Activated CD4-positive, alpha-beta T cell treated with anti-CD3 and anti-CD28 coated beads, Interleukin-2, amount 50 U/mL, for 4 hours (primary cell): ENCODE measurements around the gene SYT1.

Source experiments
- DNase-seq, 2 experiments: peaks; one replicate each; pipeline ENCODE4 v3.0.0-alpha.2; 2020

Gene SYT1

DNA sequence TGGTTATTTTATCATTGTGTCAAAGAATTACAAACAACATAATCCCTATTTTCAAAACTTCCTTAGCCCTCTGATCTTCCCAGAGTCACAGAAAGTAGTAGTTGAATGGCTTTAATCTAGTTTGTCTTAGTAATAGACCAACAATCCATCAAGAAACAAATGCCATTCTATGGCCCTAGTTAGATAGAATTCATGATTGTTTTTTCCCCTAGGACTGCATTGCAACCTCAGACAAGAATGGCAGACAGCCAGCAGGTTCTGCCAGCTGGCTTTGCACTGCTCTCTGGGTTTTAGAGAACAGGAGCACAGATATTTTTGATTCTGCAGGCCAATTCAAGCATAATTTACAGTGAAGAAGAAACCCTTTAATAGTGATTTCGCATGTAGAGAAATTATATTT is 33.8 kb downstream of the SYT1 start:
- DNase-seq: no peak

DNA sequence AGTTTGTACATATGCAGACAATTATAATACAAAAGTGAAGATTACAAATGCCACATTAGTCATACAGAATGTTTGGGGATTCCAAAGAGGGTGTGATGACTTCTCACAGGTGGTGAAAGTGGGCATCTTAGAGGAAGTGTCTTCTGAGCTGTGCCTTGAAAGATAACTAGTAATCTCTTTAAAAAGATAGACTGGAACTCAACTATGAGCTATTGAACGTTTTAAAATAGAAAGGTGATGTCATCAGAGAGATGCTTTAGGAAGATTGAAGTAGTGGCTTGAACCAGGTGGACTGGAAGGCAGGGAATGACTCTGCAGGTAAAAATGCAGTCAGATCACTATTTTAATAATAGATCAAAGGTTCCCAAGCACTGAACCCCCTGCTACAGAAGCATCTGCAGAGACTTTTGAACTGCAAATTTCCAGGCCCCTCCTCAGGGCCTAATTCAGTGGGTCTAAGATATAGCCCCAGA is 50.3 kb downstream of the SYT1 start:
- no peak for DNase-seq

DNA sequence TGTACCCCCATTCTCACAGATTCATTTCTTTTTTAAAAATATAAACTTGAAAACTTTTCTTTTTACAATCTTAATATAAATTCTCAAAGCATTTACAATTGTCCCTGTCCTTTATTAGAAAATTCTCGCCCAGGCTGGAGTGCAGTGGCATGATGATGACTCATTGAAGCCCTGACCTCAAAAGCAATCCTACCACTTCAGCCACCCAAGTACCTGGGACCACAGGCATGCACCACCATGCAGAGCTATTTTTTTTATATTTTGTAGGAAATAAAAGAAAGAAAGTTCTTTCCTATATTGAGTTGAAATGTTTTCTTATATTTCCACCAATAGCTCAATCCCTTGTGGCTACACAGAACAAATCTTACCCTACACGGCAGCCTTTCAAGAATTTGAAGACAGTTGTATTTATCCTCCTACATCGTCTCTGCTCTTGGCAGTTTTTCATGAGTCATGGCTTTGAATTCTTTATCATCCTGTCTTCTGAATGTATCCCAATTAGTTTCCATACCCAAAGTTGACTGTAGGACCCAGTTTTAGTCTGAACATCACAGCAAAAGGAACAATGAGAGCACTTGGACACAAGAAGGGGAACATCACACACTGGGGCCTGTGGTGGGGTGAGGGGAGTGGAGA is 52.4 kb downstream of the SYT1 start:
- DNase-seq: no peak

DNA sequence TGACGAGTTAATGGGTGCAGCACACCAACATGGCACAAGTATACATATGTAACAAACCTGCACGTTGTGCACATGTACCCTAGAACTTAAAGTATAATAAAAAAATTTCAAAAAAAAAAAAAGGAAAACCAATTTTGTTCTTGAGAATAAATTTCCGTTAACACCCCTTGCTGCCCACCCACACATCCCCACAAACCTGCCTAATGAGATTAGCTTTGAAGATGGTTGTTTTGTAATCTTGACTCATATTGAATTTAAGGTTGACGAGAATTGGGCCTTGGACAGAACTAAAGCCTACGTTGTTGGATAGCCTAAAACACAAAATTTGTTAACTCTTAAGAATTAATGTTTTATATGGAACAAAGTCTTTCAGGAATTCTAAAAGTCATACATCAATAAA is 52.9 kb downstream of the SYT1 start:
- DNase-seq: no peak

DNA sequence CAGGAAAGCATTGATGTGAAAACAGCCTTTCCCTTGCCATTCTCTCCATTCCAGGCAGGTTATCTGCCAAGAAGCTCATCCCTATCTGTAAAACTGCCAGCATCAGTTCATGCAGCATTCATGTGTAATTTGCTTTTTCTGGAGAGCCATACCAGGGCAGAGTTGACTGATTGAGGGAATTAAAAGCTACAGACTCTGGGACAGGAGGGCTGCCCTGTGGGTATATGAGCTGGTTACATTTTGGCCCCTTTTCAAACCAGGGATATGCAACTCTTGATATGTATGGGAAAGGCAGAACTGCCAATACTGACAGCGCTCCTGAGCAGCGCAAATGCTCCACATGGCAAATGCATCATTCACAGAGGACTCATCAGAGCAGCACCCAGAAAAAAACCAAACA is 53.7 kb downstream of the SYT1 start:
- DNase-seq: no peak

DNA sequence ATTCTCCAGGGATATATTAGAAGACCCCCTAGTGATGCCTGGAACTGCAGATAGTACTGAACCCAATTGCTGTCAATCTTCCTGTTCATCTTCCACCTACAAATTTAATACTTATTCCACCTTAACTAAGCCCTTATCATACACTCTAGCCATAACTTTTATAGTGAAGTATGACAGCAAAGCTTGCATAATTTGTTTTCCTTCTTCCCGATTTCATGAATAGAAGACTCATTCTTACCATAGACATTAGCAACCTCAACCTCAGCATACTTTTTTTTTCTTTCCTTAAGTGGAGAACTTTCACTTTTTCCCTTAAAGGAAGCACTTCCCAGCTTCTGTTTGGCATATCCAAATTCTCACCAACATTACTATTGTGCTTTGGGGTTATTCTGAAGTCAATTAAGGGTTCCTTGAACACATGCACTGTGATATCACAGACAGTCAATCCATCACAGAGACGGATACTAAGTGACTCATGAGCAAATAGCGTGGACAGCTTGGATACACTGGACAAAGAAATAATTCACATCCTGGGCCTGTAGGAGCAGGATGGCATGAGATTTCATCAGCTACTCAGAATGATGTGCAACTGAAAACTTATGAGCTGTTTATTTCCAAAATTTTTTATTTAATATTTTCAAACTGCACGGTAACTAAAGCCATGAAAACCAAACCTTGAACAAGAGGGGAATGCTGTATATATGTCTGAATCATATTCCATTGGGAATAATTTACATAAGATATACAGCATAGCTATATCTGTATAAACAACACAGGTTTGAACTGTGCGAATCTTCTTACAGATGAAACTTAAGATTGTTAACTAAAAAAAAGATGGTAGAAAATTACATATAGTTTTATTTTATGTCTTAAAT is 63.9 kb downstream of the SYT1 start:
- DNase-seq: no peak

DNA sequence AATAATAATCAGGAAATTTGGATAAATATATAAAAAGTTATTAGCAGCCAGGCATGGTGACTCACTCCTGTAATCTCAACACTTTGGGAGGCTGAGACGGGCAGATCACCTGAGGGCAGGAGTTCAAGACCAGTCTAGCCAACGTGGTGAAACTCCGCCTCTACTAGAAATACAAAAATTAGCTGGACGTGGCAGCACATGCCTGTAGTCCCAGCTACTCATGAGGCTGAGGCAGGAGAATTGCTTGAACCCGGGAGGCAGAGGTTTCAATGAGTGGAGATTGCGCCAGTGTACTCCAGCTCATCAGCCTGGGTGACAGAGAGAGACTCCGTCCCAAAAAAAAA is 64.5 kb downstream of the SYT1 start:
- DNase-seq: no peak

- no peak for DNase-seq
Measured at GRCh38 chr12:78931466-78931990, 67.0 kb downstream of the SYT1 start.

DNA sequence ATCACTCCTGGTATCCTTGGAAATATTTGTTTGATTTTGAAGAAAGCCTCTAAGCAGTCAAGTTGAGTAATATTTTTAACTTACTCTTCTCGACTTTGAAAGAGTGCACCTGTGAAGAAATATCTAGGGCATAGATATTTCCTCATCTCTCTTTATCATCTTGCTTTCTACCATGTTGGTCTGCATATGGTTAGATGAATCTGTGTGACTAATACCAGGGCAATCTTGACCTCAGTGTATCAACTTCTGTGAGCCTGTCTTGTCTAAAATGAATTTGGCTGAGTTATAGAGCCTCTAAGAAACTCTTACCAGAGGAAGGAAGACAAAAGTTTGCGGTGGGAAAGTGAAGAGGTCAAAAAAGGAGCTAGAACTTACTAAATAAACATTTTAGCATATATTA is 68.4 kb downstream of the SYT1 start:
- DNase-seq: no peak

GRCh38 chr12:78938341-78939084 is 73.9 kb downstream of the SYT1 start:
- DNase-seq: no peak

DNA sequence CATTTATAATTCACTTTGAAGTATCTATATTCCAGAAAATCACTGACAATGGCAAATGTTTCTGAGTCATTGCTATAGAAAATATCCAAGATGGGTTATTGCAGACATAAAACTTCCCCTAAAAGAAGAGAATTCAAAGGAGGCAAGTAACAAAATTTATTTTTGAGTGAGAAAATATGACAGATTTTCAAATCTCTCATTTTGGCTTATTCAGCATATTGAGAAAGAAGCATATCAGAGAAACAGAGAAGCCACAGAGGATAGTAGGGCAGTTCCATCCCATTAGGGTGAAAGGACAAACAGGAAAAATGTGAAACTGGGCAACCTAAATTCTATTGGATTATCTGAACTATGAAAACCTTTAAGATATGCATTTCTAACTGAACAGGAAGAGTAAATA is 85.0 kb downstream of the SYT1 start:
- no peak for DNase-seq

- no peak for DNase-seq
Measured at GRCh38 chr12:78951803-78952551, 87.4 kb downstream of the SYT1 start.

- no peak for DNase-seq
Measured at GRCh38 chr12:78952552-78952929, 88.0 kb downstream of the SYT1 start.

DNA sequence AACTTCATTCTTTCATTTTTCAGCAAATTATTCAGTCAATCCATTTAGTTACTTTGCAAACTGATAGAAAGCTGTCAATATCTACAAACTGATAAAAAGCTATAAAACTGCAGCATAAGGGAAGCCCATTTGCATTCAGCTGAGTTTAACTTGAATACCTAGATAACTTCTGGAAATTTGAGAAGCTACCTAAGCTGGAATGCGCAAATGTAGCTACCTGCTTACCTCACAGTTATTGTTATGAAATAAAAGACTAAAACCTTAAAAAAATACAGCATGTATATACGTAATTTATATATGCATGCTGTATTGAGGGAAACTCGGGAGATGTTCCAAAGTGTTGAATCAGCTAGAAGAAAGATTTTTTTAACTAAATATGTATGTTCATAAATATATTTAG is 94.4 kb downstream of the SYT1 start:
- DNase-seq: no peak

GRCh38 chr12:78959556-78959955 is 95.0 kb downstream of the SYT1 start:
- no peak for DNase-seq

GRCh38 chr12:78961171-78961570 is 96.6 kb downstream of the SYT1 start:
- no peak for DNase-seq

- no peak for DNase-seq
Measured at GRCh38 chr12:78963439-78964227, 99.1 kb downstream of the SYT1 start.

- no peak for DNase-seq
Measured at GRCh38 chr12:78964521-78964920, 99.9 kb downstream of the SYT1 start.

- DNase-seq: no peak
Measured at GRCh38 chr12:78966062-78966461, 101.5 kb downstream of the SYT1 start.

DNA sequence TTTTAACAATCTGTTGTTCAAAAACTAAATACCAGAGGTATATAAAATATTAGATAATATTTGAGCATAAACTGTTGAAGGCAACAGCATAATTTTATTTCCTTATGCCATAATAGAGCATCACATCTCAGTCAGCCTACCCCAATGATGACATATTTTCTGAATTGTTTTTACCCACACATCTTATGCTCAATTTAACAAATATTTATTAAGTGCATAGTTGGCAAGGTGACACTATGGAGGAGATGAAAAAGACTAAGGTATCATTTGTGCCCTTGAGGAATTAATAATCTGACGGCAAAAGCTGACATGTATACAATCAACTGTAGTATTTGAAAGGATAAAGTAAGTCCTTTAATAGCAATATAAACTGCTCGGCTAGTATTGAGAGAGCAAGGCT is 102.4 kb downstream of the SYT1 start:
- no peak for DNase-seq

- no peak for DNase-seq
Measured at GRCh38 chr12:78968226-78968625, 103.7 kb downstream of the SYT1 start.

DNA sequence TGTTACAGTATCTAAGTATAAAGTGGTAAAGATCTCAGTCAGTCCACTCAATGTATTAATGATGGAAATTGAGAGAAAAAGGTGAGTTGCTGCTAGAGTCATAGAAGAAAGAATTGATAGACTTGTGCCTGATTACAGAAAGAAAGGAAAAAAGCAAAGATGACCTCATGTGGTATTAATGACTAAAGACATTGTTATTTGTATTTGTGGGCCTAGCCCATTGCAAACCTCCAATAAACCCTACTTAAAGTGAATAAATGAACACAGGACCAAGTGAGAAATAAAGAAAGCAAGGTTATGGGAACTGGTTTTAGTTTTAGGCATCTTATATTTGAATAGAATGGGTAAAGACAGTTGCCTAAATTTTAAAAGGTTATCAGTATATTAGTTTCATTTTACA is 105.5 kb downstream of the SYT1 start:
- DNase-seq: no peak
